Measurements from ENCODE around the gene FZD1. TPM values are rescaled to one million over a fixed set of nuclear protein-coding genes. Genes with fewer than 3 reads are reported as not detected.

FZD1 gene
- total and polyA plus RNA-seq, 2 of the 8 experiments (the other 6 are each of a cell fraction or from before 2014, with no cell fraction given): 0.62 to 0.91 TPM

DNA sequence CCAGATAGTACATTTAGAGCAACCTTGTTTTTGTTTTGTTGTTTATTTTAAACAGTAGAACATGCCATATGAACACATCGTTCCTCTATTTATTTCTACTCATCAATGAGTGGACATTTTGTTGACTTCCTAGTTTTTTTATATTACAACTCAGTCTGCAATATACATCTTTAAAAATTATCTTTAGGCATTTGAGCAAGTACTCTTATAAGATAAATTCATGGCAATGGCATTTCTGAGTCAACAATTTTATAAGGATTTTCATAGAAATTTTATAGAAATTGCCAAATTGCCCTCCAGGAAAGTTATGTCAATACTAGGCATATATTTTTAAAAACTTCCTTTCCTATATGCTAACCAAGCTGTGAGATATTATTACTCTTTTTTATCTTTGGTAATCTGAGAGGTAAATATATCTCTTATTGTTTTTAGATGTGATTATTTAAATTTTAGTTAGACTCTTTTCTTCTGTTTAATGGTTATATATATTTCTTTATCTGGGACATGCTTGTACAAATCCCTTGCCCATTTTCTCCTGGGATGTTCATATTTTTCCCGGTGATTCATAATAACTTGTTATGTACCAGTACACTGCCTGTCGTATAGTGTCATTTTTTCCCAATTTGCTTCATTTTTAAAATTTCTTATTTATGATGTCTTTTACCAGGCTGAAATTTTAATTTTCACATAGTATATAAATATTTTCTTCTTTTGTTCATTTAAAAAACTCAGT, 50.5 kb downstream of the FZD1 start:
- H2AFZ ChIP-seq (ENCODE audit: low read length): no peak overlapping the region
- no peaks in the 10 kb centered on the region for H3K27me3 ChIP-seq (replicated peaks in 1 of 4; ENCODE audit: control insufficient read depth in 3 of 4, extremely low read depth in 1 of 4, insufficient read depth in 3 of 4, low read length in 3 of 4)
- no peak overlapping the region for H2AK5ac ChIP-seq (ENCODE audit: low read depth, low read length)
- POLR2A ChIA-PET (ENCODE audit: partially characterized antibody): no interaction called here
- H2BK15ac ChIP-seq (ENCODE audit: low read length): no peak overlapping the region
- H3K23ac ChIP-seq (ENCODE audit: insufficient read length): no peak overlapping the region
- H3K79me1 ChIP-seq (ENCODE audit: low read depth, low read length): no peaks in the 10 kb centered on the region
- H2BK120ac ChIP-seq (replicated peaks; ENCODE audit: low read depth, low read length): no peak overlapping the region
- H3K56ac ChIP-seq (replicated peaks; ENCODE audit: insufficient read length, low read depth, low read length): no peak overlapping the region
- no peak overlapping the region for H2BK20ac ChIP-seq (ENCODE audit: low read length)
- 91% methylated on average over 3 of the region's 3 CpGs; no CpG with 5 or more reads in 1 of the 2 experiments for WGBS, 2 experiments (ENCODE audit: extremely low coverage in 1 of 2, insufficient coverage in 1 of 2, insufficient read length in 1 of 2, insufficient replicate concordance in 2 of 2, low coverage in 1 of 2, low lambda C conversion rate in 2 of 2, missing lambda C conversion rate in 1 of 2)
- FAIRE-seq: no peak
- H4K20me1 ChIP-seq (replicated peaks in 1 of 2; ENCODE audit: control insufficient read depth in 1 of 2, insufficient read depth in 2 of 2, low read length in 2 of 2): no peaks in the 10 kb centered on the region
- H2BK12ac ChIP-seq (ENCODE audit: low read depth, low read length): no peak overlapping the region
- no peaks in the 10 kb centered on the region; the same call in 1 of the 2 replicates for H3K23me2 ChIP-seq (ENCODE audit: low read depth, low read length)
- DNase-seq (ENCODE audit: low read depth in 1 of 2, low spot score in 2 of 2): no peak
- H3K14ac ChIP-seq (ENCODE audit: insufficient read length): no peak overlapping the region
- H3K27ac ChIP-seq (ENCODE audit: low read depth, low read length): no peak overlapping the region
- no peak overlapping the region for H4K5ac ChIP-seq (ENCODE audit: insufficient read length, low read depth, low read length)
- no peaks in the 10 kb centered on the region for H3K9me3 ChIP-seq (ENCODE audit: insufficient read depth in 2 of 2, low read depth in 1 of 2, low read length in 1 of 2)
- no peak overlapping the region for H4K91ac ChIP-seq (replicated peaks; ENCODE audit: insufficient read length, low read length)
- H3K4me3 ChIP-seq (ENCODE audit: extremely low read depth in 1 of 4, insufficient read depth in 2 of 4, low read depth in 3 of 4, low read length in 4 of 4): no peak overlapping the region
- no peaks in the 10 kb centered on the region for H3K36me3 ChIP-seq (ENCODE audit: control insufficient read depth in 2 of 4, insufficient read depth in 4 of 4, low read length in 3 of 4)
- H3K4me2 ChIP-seq (ENCODE audit: insufficient read depth in 1 of 2, low read depth in 2 of 2, low read length in 2 of 2): no peak overlapping the region
- H3K79me2 ChIP-seq (ENCODE audit: control insufficient read depth in 1 of 2, insufficient read depth in 2 of 2, low read length in 2 of 2): no peaks in the 10 kb centered on the region
- H3K18ac ChIP-seq (ENCODE audit: extremely low read depth, low read length): no peak overlapping the region
- H4K8ac ChIP-seq (ENCODE audit: extremely low read depth, insufficient read depth, low read length): no peak overlapping the region
- no peaks in the 10 kb centered on the region for H3K4me1 ChIP-seq (replicated peaks in 1 of 4; ENCODE audit: control insufficient read depth in 3 of 4, insufficient read depth in 4 of 4, low read length in 3 of 4)
- H3K4ac ChIP-seq (replicated peaks; ENCODE audit: insufficient read length, low read depth, low read length): no peak overlapping the region
- CTCF ChIA-PET (ENCODE audit: partially characterized antibody): interaction anchor here (1.1 kb wide), 1 partner anchor 26 kb away, joined by 3 read pairs; no protein-coding TSS in a partner anchor
- no peak overlapping the region for H2BK5ac ChIP-seq (ENCODE audit: low read depth, low read length)
- H3K9ac ChIP-seq (replicated peaks in 1 of 4; ENCODE audit: extremely low read depth in 1 of 4, low read depth in 3 of 4, low read length in 3 of 4): no peak overlapping the region
- TF ChIP-seq SP2 (IDR thresholded peaks at IDR 0.05; ENCODE audit: low read length) (no peak), SIN3A (conservative IDR thresholded peaks at IDR 0.05 in 1 of 2, IDR thresholded peaks at IDR 0.05 in 1 of 2; ENCODE audit: low read depth in 1 of 2, low read length in 2 of 2) (no peak), POLR2AphosphoS5 (IDR thresholded peaks at IDR 0.05; ENCODE audit: low read depth, low read length) (no peak), RBBP5 (IDR thresholded peaks at IDR 0.05; ENCODE audit: borderline replicate concordance, low read depth, low read length) (no peak), MAFK (IDR thresholded peaks at IDR 0.05; ENCODE audit: low read depth, low read length) (no peak), HDAC6 (IDR thresholded peaks at IDR 0.05; ENCODE audit: low read depth, low read length) (no peak)
- TF ChIP-seq, protein P1, sequence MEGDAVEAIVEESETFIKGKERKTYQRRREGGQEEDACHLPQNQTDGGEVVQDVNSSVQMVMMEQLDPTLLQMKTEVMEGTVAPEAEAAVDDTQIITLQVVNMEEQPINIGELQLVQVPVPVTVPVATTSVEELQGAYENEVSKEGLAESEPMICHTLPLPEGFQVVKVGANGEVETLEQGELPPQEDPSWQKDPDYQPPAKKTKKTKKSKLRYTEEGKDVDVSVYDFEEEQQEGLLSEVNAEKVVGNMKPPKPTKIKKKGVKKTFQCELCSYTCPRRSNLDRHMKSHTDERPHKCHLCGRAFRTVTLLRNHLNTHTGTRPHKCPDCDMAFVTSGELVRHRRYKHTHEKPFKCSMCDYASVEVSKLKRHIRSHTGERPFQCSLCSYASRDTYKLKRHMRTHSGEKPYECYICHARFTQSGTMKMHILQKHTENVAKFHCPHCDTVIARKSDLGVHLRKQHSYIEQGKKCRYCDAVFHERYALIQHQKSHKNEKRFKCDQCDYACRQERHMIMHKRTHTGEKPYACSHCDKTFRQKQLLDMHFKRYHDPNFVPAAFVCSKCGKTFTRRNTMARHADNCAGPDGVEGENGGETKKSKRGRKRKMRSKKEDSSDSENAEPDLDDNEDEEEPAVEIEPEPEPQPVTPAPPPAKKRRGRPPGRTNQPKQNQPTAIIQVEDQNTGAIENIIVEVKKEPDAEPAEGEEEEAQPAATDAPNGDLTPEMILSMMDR (IDR thresholded peaks at IDR 0.05; ENCODE audit: control extremely low read depth in 1 of 3, insufficient read depth in 1 of 3, low read depth in 1 of 3, low read length in 3 of 3): no peak
- TF ChIP-seq, protein P2, sequence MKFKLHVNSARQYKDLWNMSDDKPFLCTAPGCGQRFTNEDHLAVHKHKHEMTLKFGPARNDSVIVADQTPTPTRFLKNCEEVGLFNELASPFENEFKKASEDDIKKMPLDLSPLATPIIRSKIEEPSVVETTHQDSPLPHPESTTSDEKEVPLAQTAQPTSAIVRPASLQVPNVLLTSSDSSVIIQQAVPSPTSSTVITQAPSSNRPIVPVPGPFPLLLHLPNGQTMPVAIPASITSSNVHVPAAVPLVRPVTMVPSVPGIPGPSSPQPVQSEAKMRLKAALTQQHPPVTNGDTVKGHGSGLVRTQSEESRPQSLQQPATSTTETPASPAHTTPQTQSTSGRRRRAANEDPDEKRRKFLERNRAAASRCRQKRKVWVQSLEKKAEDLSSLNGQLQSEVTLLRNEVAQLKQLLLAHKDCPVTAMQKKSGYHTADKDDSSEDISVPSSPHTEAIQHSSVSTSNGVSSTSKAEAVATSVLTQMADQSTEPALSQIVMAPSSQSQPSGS (IDR thresholded peaks at IDR 0.05; ENCODE audit: low read length): no peak
